NT2/D1 (cell line): ENCODE measurements around the gene CHST4.

Experiments used
- SUZ12 ChIP-seq: IDR thresholded peaks from 2 replicates; pipeline ENCODE4 v1.6.1; 2011; ENCODE audit not compliant: insufficient read length, insufficient read depth; ENCODE audit errors: extremely low read depth
- YY1 ChIP-seq: IDR thresholded peaks from 2 replicates; pipeline ENCODE4 v1.6.1; 2011; ENCODE audit not compliant: insufficient read length, insufficient read depth
- ZNF274 ChIP-seq: IDR thresholded peaks from 2 replicates; pipeline ENCODE4 v1.6.1; 2011; ENCODE audit warnings: mild to moderate bottlenecking, low read depth, low read length

- TF ChIP-seq SUZ12 (no peak), YY1 (no peak), ZNF274 (no peak)
Measured at GRCh38 chr16:71567931-71568330, 41.7 kb downstream of the CHST4 start.
